Activated CD4-positive, alpha-beta T cell treated with anti-CD3 and anti-CD28 coated beads, Interleukin-2, amount 10 ng/mL, durations not matched to agents 24 days and 14 days (primary cell): ENCODE measurements around the gene FRRS1L. TPM values are rescaled to one million over a fixed set of nuclear protein-coding genes. Genes with fewer than 3 reads are reported as not detected.
"Not testable (repeated sequence)": the region's sequence is repeated elsewhere in the genome, so short reads cannot be mapped to it uniquely, and the experiment has no call there.

Experiments used
- DNase-seq: peaks from one replicate; pipeline ENCODE4 v3.0.0; 2022
- H3K27ac Mint-ChIP-seq: one replicate; pipeline ENCODE4 v1.8.0; 2022; ENCODE audit warnings: mild to moderate bottlenecking, mixed read lengths
- H3K27me3 Mint-ChIP-seq: one replicate; pipeline ENCODE4 v1.8.0; 2022; ENCODE audit warnings: mixed read lengths
- H3K36me3 Mint-ChIP-seq: one replicate; pipeline ENCODE4 v1.8.0; 2022; ENCODE audit warnings: low read depth, mild to moderate bottlenecking, mixed read lengths
- H3K4me1 Mint-ChIP-seq: one replicate; pipeline ENCODE4 v1.8.0; 2021; ENCODE audit warnings: mixed read lengths
- H3K4me3 Mint-ChIP-seq: one replicate; pipeline ENCODE4 v1.8.0; 2022; ENCODE audit warnings: mild to moderate bottlenecking, moderate library complexity, mixed read lengths
- H3K9me3 Mint-ChIP-seq: one replicate; pipeline ENCODE4 v1.8.0; 2021; ENCODE audit warnings: mixed read lengths
- intact Hi-C: fragments of 100-400 bp; cut with micrococcal nuclease; formaldehyde crosslinking; loops from one replicate; pipeline ENCODE4 v1.15.1; 2023
- total RNA-seq: library from RNA; stranded (reverse); gene quantifications from 2 replicates; pipeline ENCODE4 v1.2.3, GENCODE V29; 2022

FRRS1L gene
- total RNA-seq, 1 donor from 2014 or later = not detected

DNA sequence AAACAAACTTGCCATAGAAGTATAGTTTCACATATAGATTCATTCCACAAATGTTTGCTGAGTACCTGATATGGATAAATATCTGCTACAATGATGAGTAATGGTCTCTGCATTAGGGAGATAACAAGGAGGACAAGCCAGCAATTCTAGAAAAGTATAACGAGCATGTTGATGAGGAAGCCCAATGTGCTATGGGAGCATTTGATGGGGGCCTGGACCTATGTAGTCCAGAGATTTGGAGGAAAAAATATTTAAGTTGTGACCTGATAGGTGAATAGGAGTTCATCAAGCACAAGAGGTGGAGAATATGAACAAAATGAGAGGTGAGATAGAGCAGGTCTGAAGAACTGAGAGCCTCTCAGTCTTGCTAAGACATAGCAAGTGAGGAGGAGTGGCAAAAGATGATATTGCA is 32.9 kb downstream of the FRRS1L start:
- no peak for DNase-seq

GRCh38 chr9:109133533-109133932 is 33.5 kb downstream of the FRRS1L start:
- Mint-ChIP-seq H3K36me3 (no peaks in the 10 kb centered on the region), H3K27ac (no peak overlapping the region), H3K4me1 (no peaks in the 10 kb centered on the region), H3K9me3 (no peaks in the 10 kb centered on the region), H3K4me3 (no peak overlapping the region), H3K27me3 (peaks cover 13% of the 10 kb centered on the region)
- intact Hi-C loops = no loop called here
- no peak for DNase-seq

More for the DNA sequence above, 32.9 kb downstream of the FRRS1L start:
- no peaks in the 10 kb centered on the region for H3K4me1 Mint-ChIP-seq
- no peaks in the 10 kb centered on the region for H3K9me3 Mint-ChIP-seq
- H3K4me3 Mint-ChIP-seq = no peak overlapping the region
- no peak overlapping the region for H3K27ac Mint-ChIP-seq
- intact Hi-C loops = no loop called here
- H3K36me3 Mint-ChIP-seq = no peaks in the 10 kb centered on the region
- peaks cover 13% of the 10 kb centered on the region for H3K27me3 Mint-ChIP-seq

GRCh38 chr9:109132567-109133021 is 34.5 kb downstream of the FRRS1L start:
- no peaks in the 10 kb centered on the region for H3K4me1 Mint-ChIP-seq
- no peak overlapping the region for H3K27ac Mint-ChIP-seq

GRCh38 chr9:109129470-109130197 is 37.4 kb downstream of the FRRS1L start:
- H3K4me3 Mint-ChIP-seq = no peak overlapping the region
- no peaks in the 10 kb centered on the region for H3K36me3 Mint-ChIP-seq
- no peaks in the 10 kb centered on the region for H3K9me3 Mint-ChIP-seq
- intact Hi-C loops = no loop called here
- H3K27me3 Mint-ChIP-seq = peaks cover 3% of the 10 kb centered on the region
- no peak for DNase-seq
- no peaks in the 10 kb centered on the region for H3K4me1 Mint-ChIP-seq
- no peak overlapping the region for H3K27ac Mint-ChIP-seq

More at GRCh38 chr9:109132567-109133021, 34.5 kb downstream of the FRRS1L start:
- no peak for DNase-seq
- no peaks in the 10 kb centered on the region for H3K36me3 Mint-ChIP-seq
- intact Hi-C loops = no loop called here
- no peaks in the 10 kb centered on the region for H3K9me3 Mint-ChIP-seq
- H3K4me3 Mint-ChIP-seq = no peak overlapping the region
- H3K27me3 Mint-ChIP-seq = peaks cover 9% of the 10 kb centered on the region

DNA sequence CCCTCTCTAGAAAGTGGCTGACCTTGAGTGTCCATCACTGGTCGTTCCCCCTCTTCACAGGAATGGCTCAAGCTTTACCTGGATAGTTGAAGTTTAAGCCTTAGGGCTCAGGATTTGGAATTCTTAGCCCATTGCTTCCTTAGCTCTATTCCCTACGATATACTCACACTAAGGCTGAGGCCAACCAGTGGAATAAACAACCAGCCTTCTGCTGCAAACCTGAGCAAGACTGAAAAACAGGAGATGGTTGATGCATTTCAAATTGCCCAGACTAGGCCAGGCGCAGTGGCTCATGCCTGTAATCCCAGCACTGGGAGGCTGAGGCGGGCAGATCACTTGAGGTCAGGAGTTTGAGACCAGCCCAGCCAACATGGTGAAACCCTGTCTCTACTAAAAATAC is 40.4 kb downstream of the FRRS1L start:
- H3K4me3 Mint-ChIP-seq, H3K27me3 Mint-ChIP-seq, H3K36me3 Mint-ChIP-seq, H3K9me3 Mint-ChIP-seq, DNase-seq, H3K4me1 Mint-ChIP-seq, intact Hi-C loops, H3K27ac Mint-ChIP-seq: not testable (repeated sequence)

DNA sequence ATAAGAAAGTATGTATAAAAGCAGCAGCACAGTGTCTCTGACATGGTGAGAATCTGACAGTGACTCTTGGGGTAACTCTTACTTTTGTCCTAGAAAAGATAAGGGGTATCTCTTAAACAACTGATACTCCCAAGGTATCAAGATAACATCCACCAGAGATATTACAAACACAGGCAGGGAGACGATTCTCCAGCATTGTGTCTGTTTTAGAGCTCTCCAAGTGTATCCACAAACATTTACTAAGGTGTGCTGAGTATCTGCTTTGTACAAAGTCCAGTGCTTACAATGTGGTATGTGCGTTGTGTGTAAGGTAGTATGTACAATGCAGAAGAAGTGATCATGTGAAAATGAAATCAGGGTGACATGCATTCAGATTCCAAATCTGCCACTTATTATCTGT is 42.9 kb downstream of the FRRS1L start:
- Mint-ChIP-seq H3K4me3 (no peak overlapping the region), H3K36me3 (no peaks in the 10 kb centered on the region), H3K9me3 (no peaks in the 10 kb centered on the region), H3K27me3 (no peaks in the 10 kb centered on the region), H3K27ac (no peak overlapping the region), H3K4me1 (peaks cover 5% of the 10 kb centered on the region)
- DNase-seq = no peak
- intact Hi-C loops = no loop called here

DNA sequence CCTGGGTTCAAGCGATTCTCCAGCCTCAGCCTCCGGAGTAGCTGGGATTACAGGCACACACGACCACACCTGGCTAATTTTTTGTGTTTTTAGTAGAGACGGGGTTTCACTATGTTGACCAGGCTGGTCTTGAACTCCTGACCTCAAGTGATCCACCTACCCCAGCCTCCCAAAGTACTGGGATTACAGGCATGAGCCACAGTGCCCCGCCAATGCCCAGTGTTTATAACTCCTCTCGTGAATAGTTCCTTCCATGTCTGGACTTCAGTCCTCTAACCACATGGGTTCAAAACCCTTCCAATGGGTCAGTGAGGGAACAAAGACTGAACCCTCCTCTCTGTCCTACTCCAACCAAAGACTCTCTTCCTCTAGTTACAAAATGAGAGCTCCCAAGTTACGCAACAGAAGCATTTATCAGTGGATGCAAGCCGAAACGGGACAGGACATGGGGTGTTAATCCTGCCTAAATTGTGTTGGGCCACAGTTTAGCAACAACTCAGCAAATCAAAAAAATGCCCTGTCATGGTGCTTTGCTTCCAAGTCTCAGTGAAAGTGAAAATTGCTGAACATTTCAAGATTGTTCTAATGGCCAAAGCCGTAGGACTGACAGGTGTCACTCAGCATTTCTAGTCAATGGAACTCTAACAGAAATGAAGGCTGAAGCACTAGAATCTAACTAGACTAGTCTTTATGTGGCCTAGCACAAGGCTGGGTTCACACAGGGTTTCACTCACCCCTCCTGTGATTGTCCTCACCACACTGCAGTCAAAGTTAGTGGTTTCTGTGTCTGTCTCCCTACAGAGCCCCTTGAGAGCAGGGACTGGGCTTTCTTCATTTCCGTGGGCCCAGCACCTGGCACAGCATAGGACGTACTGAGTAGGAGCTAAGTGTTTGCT is 44.1 kb downstream of the FRRS1L start:
- H3K36me3 Mint-ChIP-seq = peaks cover 3% of the 10 kb centered on the region
- intact Hi-C loops = no loop called here
- no peak overlapping the region for H3K27ac Mint-ChIP-seq
- peaks cover 15% of the 10 kb centered on the region for H3K4me1 Mint-ChIP-seq
- H3K4me3 Mint-ChIP-seq = no peak overlapping the region
- DNase-seq = no peak
- no peaks in the 10 kb centered on the region for H3K27me3 Mint-ChIP-seq
- no peaks in the 10 kb centered on the region for H3K9me3 Mint-ChIP-seq

GRCh38 chr9:109121232-109121796 is 45.7 kb downstream of the FRRS1L start:
- intact Hi-C loops = no loop called here
- no peaks in the 10 kb centered on the region for H3K27me3 Mint-ChIP-seq
- peaks cover 26% of the 10 kb centered on the region for H3K4me1 Mint-ChIP-seq
- no peak for DNase-seq
- no peak overlapping the region for H3K4me3 Mint-ChIP-seq
- H3K9me3 Mint-ChIP-seq = peaks cover 3% of the 10 kb centered on the region
- H3K36me3 Mint-ChIP-seq = peaks cover 16% of the 10 kb centered on the region
- no peak overlapping the region for H3K27ac Mint-ChIP-seq

- intact Hi-C loops = loop anchor here (1.0 kb wide), 5 partner anchors 10 to 291 kb away; partner anchors contain the start of genes ABITRAM and ELP1
- H3K36me3 Mint-ChIP-seq = peaks cover 20% of the 10 kb centered on the region
- H3K27ac Mint-ChIP-seq = peak overlapping the region; percentile 41
- peak overlapping the region; percentile 90 for H3K4me3 Mint-ChIP-seq
- H3K27me3 Mint-ChIP-seq = no peaks in the 10 kb centered on the region
- peaks cover 32% of the 10 kb centered on the region for H3K4me1 Mint-ChIP-seq
- peaks cover 3% of the 10 kb centered on the region for H3K9me3 Mint-ChIP-seq
- no peak for DNase-seq
Measured at GRCh38 chr9:109120204-109120789, 46.8 kb downstream of the FRRS1L start.

GRCh38 chr9:109119439-109120203 is 47.4 kb downstream of the FRRS1L start, which contains the start of gene TMEM245:
Gene TMEM245 (minus strand): TSS chr9:109119947. CDS start chr9:109119913, 34 bp downstream.
- peaks cover 3% of the 10 kb centered on the region for H3K9me3 Mint-ChIP-seq
- H3K27me3 Mint-ChIP-seq = no peaks in the 10 kb centered on the region
- peak within 1 kb of the TSS; percentile 90 for H3K4me3 Mint-ChIP-seq
- peaks cover 38% of the 10 kb centered on the region for H3K4me1 Mint-ChIP-seq
- DNase-seq = peak; percentile 98
- peak within 1 kb of the TSS; percentile 94 for H3K27ac Mint-ChIP-seq
- intact Hi-C loops = loop anchor here (1.0 to 10.0 kb wide), 7 partner anchors 9 to 1135 kb away; partner anchors contain the start of genes ABITRAM, ELP1 and TXN
- H3K36me3 Mint-ChIP-seq = peaks cover 23% of the 10 kb centered on the region

DNA sequence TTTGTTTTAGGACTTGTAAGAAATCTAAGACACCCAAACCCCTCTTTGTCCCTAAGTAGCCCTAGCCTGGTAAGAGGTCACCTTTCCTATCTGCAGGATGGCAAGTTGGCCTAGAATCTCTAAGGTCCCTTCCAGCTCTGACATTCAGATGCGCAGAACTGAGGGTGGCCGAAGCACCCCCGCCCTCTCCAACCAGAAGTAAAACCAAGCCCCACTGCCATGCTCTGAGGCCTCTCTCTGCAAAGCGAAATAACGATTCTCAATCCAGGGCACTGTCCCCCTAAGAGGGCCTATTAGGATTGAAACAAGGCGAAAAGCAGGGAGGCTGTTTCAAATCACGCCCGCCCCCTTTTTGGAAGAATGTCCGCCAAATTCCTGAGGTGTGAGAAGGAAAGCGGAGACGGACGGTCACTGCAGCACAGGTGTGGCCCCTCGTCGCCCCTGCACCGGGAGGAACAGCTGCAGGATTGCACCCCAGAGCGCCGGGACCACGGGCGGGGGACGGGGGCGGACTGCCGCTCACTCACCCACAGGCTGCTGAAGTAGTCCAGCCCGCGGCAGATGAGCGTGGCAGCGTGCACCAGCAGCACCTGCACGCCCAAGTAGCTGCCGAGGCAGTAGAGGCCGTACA is 48.1 kb downstream of the FRRS1L start:
- no peaks in the 10 kb centered on the region for H3K27me3 Mint-ChIP-seq
- H3K4me3 Mint-ChIP-seq = peak overlapping the region; percentile 90
- H3K27ac Mint-ChIP-seq = peak overlapping the region; percentile 94
- intact Hi-C loops = loop anchor here (1.0 to 10.0 kb wide), 3 partner anchors 18 to 1136 kb away; partner anchors contain the start of gene TXN
- DNase-seq = peak; percentile 76
- H3K36me3 Mint-ChIP-seq = peaks cover 27% of the 10 kb centered on the region
- H3K9me3 Mint-ChIP-seq = peaks cover 3% of the 10 kb centered on the region
- H3K4me1 Mint-ChIP-seq = peaks cover 45% of the 10 kb centered on the region
